B cell (primary cell): Measurements from ENCODE around the gene CHRNG.

Source experiments
- CTCF ChIP-seq: fragments of 200-600 bp; IDR thresholded peaks from one replicate; pipeline ENCODE4 v1.8.0; 2022; ENCODE audit warnings: antibody characterized with exemption, mild to moderate bottlenecking
- EZH2 ChIP-seq: IDR thresholded peaks from 2 replicates; pipeline ENCODE4 v1.6.1; 2012; ENCODE audit warnings: borderline replicate concordance, low read depth, mild to moderate bottlenecking, moderate library complexity, low read length; ENCODE audit not compliant: insufficient read depth, poor library complexity, severe bottlenecking

GRCh38 chr2:232586943-232587505 is 47.5 kb downstream of the CHRNG start:
- no peak for TF ChIP-seq CTCF
- TF ChIP-seq EZH2: no peak
